CD4-positive, alpha-beta T cell (primary cell): ENCODE results near the gene CCL11. TPM values are rescaled to one million over a fixed set of nuclear protein-coding genes. Genes with fewer than 3 reads are reported as not detected.

Source experiments
- ATAC-seq: fragments of 200-7000 bp; cut with Tn5 transposase; one replicate; pipeline ENCODE4 v1.10.0; 2022; ENCODE audit warnings: mild to moderate bottlenecking; ENCODE audit not compliant: poor library complexity
- CTCF ChIA-PET: fragments of 350-600 bp; sonication (Branson Sonifier 250); formaldehyde crosslinking; loops from one replicate; lab custom pipeline; 2021; ENCODE audit warnings: antibody characterized with exemption, inconsistent platforms; lab: Charles Lee
- POLR2A ChIA-PET: fragments of 350-600 bp; sonication (Branson Sonifier 250); formaldehyde crosslinking; loops from one replicate; lab custom pipeline; 2021; ENCODE audit warnings: antibody characterized with exemption, inconsistent platforms; lab: Charles Lee
- DNase-seq, 14 experiments: peaks; one replicate each; pipeline ENCODE4 v3.0.0-alpha.2; 2013 to 2020; ENCODE audit warnings: mixed read lengths in 2 of 14
- H3K27ac ChIP-seq, 2 donors: one replicate each; pipeline versions ENCODE4 v1.5.1 to v1.7.0; 2013; ENCODE audit warnings: low read length in 2 of 2, low read depth in 1 of 2, mild to moderate bottlenecking in 1 of 2
- H3K27me3 ChIP-seq, 2 experiments: 1 replicate in 1 of 2; 2 replicates in 1 of 2; pipeline versions ENCODE4 v1.6.1 to v1.7.0; 2013; ENCODE audit warnings: low read length in 2 of 2, control low read depth in 1 of 2, mild to moderate bottlenecking in 1 of 2, moderate library complexity in 1 of 2; ENCODE audit not compliant: insufficient read depth in 2 of 2, control insufficient read depth in 1 of 2
- H3K36me3 ChIP-seq: one replicate; pipeline ENCODE4 v1.6.1; 2013; ENCODE audit warnings: low read length, control low read depth; ENCODE audit not compliant: insufficient read depth
- H3K4me1 ChIP-seq: one replicate; pipeline ENCODE4 v1.6.1; 2013; ENCODE audit warnings: low read length, control low read depth; ENCODE audit not compliant: insufficient read depth
- H3K4me3 ChIP-seq: one replicate; pipeline ENCODE4 v1.5.1; 2013; ENCODE audit warnings: mild to moderate bottlenecking, low read length, moderate library complexity
- H3K9me3 ChIP-seq, 2 experiments: 1 replicate in 1 of 2; 2 replicates in 1 of 2; pipeline versions ENCODE4 v1.6.1 to v1.7.0; 2013; ENCODE audit warnings: low read length in 2 of 2, mild to moderate bottlenecking in 2 of 2, control low read depth in 1 of 2, moderate library complexity in 1 of 2; ENCODE audit not compliant: control insufficient read depth in 1 of 2, insufficient read depth in 1 of 2
- H3K27ac Mint-ChIP-seq: one replicate; pipeline ENCODE4 v1.8.0; 2020; ENCODE audit warnings: mixed read lengths
- H3K27me3 Mint-ChIP-seq: one replicate; pipeline ENCODE4 v1.8.0; 2021; ENCODE audit warnings: mixed read lengths
- H3K36me3 Mint-ChIP-seq: one replicate; pipeline ENCODE4 v1.8.0; 2021; ENCODE audit warnings: low read depth, mixed read lengths
- H3K4me1 Mint-ChIP-seq: one replicate; pipeline ENCODE4 v1.8.0; 2021; ENCODE audit warnings: low read depth, mixed read lengths
- H3K4me3 Mint-ChIP-seq: one replicate; pipeline ENCODE4 v1.8.0; 2020; ENCODE audit warnings: mild to moderate bottlenecking, mixed read lengths
- H3K9me3 Mint-ChIP-seq: one replicate; pipeline ENCODE4 v1.8.0; 2020; ENCODE audit warnings: mixed read lengths
- CTCF ChIP-seq: fragments of 200-600 bp; IDR thresholded peaks from one replicate; pipeline ENCODE4 v1.8.0; 2022; ENCODE audit warnings: antibody characterized with exemption, mild to moderate bottlenecking
- intact Hi-C, 2 experiments: fragments of 100-400 bp; cut with DNase I in 1 of 2; cut with micrococcal nuclease in 1 of 2; formaldehyde crosslinking; loops; one replicate each; pipeline versions ENCODE4 v1.15.1 to v1.9.0; 2023 to 2025; cut with DNase I, micrococcal nuclease
- total RNA-seq, 174 experiments: library from RNA in 2 of 174; stranded (reverse) in 2 of 174; gene quantifications; one replicate each; pipeline ENCODE4 v1.2.3 and lab custom pipeline; 2021 to 2026

CCL11 gene
- total RNA-seq, 2 experiments from 2014 or later: not detected

- Histone ChIP-seq H3K4me1 (no peaks in the 10 kb centered on the region), H3K9me3 (no peaks in the 10 kb centered on the region), H3K27ac (no peak overlapping the region), H3K4me3 (no peak overlapping the region), H3K36me3 (no peaks in the 10 kb centered on the region), H3K27me3 (peaks cover 13 to 39% of the 10 kb centered on the region in 2 experiments)
- Mint-ChIP-seq H3K27ac (no peak overlapping the region), H3K4me3 (no peak overlapping the region), H3K27me3 (peaks cover 59% of the 10 kb centered on the region), H3K9me3 (no peaks in the 10 kb centered on the region), H3K4me1 (no peaks in the 10 kb centered on the region), H3K36me3 (no peaks in the 10 kb centered on the region)
- intact Hi-C loops: no loop called here
- no peak for DNase-seq
- no peak for ATAC-seq
- POLR2A ChIA-PET: no interaction called here
- no peak for TF ChIP-seq CTCF
- CTCF ChIA-PET: no interaction called here
These were observed 30.2 kb upstream of the CCL11 start for GRCh38 chr17:34255381-34255732.

GRCh38 chr17:34255841-34256240 is 29.7 kb upstream of the CCL11 start:
- Histone ChIP-seq H3K4me3 (no peak overlapping the region), H3K9me3 (no peaks in the 10 kb centered on the region), H3K27ac (no peak overlapping the region), H3K4me1 (no peaks in the 10 kb centered on the region), H3K27me3 (peaks cover 13 to 39% of the 10 kb centered on the region in 2 experiments), H3K36me3 (no peaks in the 10 kb centered on the region)
- ChIA-PET CTCF (no interaction called here), POLR2A (no interaction called here)
- Mint-ChIP-seq H3K36me3 (no peaks in the 10 kb centered on the region), H3K4me1 (no peaks in the 10 kb centered on the region), H3K27me3 (peaks cover 58% of the 10 kb centered on the region), H3K27ac (no peak overlapping the region), H3K4me3 (no peak overlapping the region), H3K9me3 (no peaks in the 10 kb centered on the region)
- no peak for TF ChIP-seq CTCF
- no peak for DNase-seq
- ATAC-seq: no peak
- intact Hi-C loops: no loop called here

- no peaks in the 10 kb centered on the region for H3K4me1 Mint-ChIP-seq
- TF ChIP-seq CTCF: no peak
- no peaks in the 10 kb centered on the region for H3K36me3 Mint-ChIP-seq
- no peak overlapping the region for H3K4me3 ChIP-seq
- no peaks in the 10 kb centered on the region for H3K9me3 Mint-ChIP-seq
- H3K27ac Mint-ChIP-seq: no peak overlapping the region
- H3K9me3 ChIP-seq: no peaks in the 10 kb centered on the region
- H3K4me3 Mint-ChIP-seq: no peak overlapping the region
- CTCF ChIA-PET: interaction anchor here (1.2 kb wide), 1 partner anchor 11 kb away, joined by 3 read pairs; no protein-coding TSS in a partner anchor
- POLR2A ChIA-PET: no interaction called here
- peaks cover 49% of the 10 kb centered on the region for H3K27me3 Mint-ChIP-seq
- DNase-seq (no peak), ATAC-seq (no peak)
- H3K27me3 ChIP-seq: peaks cover 13 to 36% of the 10 kb centered on the region in 2 experiments
- no peaks in the 10 kb centered on the region for H3K4me1 ChIP-seq
- H3K27ac ChIP-seq: no peak overlapping the region
- no peaks in the 10 kb centered on the region for H3K36me3 ChIP-seq
- intact Hi-C loops: no loop called here
These were observed 28.1 kb upstream of the CCL11 start for GRCh38 chr17:34257299-34257985.
